Fibroblast of peridontal ligament (primary cell): ENCODE measurements around the gene BAIAP2.

Experiments
- DNase-seq: peaks from one replicate; pipeline ENCODE4 v3.0.0-alpha.2; 2010; ENCODE audit errors: extremely low read depth

BAIAP2 gene

DNA sequence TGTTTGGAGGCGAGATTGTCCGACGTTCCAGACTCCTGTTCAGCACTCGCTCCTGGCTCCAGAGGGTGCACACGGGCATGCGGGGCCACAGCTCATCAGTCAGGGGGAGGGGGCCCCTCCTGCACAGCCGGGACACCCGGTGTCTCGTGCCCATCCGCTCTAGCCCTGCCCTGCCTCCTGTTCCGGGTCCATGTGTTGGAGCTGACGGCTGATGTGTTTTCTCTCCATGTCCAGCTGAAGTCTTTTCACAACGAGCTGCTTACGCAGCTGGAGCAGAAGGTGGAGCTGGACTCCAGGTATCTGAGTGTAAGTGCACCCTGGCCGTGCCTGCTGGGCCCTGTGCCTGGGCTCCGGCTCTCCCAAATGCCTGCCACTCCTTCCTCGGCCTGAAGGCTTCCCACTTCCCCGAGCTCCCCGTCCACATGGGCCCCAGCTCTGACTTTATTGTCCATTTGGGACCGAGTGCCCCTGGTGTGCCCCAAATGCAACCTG, 50.5 kb downstream of the BAIAP2 start:
- DNase-seq: no peak

GRCh38 chr17:81086789-81087551, 52.0 kb downstream of the BAIAP2 start:
- no peak for DNase-seq

- no peak for DNase-seq
Observed at GRCh38 chr17:81090361-81091136, 55.6 kb downstream of the BAIAP2 start.

DNA sequence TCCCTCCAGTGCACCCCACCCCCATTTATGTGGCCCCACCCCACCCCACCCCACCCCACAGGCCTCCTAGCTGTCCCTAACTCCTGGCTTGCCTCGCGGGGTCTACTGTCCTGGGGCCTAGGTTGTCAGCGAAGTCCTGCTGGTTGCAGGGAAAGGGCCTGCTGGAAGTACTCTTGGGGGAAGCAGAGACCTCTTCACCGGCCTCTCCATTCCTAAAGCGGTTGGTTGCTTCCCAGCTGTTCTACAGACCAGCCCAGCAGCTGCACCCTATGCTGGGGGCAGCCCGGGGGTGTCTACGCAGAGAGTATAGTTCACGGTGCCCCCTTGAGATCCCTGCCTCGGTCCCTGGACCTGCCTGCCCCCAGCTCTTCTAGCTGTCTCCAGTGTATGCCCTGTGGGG, 56.2 kb downstream of the BAIAP2 start:
- no peak for DNase-seq

- DNase-seq: no peak
Observed at GRCh38 chr17:81091774-81092517, 57.0 kb downstream of the BAIAP2 start.

- DNase-seq: no peak
Observed at GRCh38 chr17:81092518-81093095, 57.7 kb downstream of the BAIAP2 start.

- DNase-seq: no peak
Observed at GRCh38 chr17:81093619-81094508, 58.9 kb downstream of the BAIAP2 start.

GRCh38 chr17:81094509-81095382, 59.8 kb downstream of the BAIAP2 start:
- DNase-seq: peak; percentile 99

GRCh38 chr17:81095383-81095762, 60.4 kb downstream of the BAIAP2 start:
- no peak for DNase-seq

- no peak for DNase-seq
Observed at GRCh38 chr17:81096741-81097133, 61.8 kb downstream of the BAIAP2 start.

- DNase-seq: peak; percentile 80
Observed at GRCh38 chr17:81097134-81097942, 62.4 kb downstream of the BAIAP2 start.

GRCh38 chr17:81097943-81098308, 63.0 kb downstream of the BAIAP2 start:
- DNase-seq: no peak

DNA sequence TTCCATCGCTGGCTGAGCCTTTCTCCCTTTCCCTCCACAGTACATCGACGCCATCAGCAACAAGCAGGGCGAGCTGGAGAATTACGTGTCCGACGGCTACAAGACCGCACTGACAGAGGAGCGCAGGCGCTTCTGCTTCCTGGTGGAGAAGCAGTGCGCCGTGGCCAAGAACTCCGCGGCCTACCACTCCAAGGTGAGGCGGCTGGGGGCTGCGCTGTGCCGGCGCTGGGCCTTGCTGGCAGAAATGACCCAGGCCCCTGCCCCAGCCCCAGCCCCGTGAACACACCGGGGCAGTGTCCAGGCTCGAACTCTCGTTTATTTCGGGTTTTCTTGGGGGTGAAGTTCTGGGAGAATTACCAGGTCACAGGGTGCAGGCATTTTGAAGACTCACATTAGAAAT, 64.9 kb downstream of the BAIAP2 start:
- no peak for DNase-seq

- DNase-seq: no peak
Observed at GRCh38 chr17:81100668-81101067, 65.7 kb downstream of the BAIAP2 start.

GRCh38 chr17:81101614-81102306, 66.8 kb downstream of the BAIAP2 start:
- peak; percentile 65 for DNase-seq

GRCh38 chr17:81102352-81102751, 67.4 kb downstream of the BAIAP2 start:
- DNase-seq: no peak

GRCh38 chr17:81102869-81103268, 67.9 kb downstream of the BAIAP2 start:
- DNase-seq: no peak

DNA sequence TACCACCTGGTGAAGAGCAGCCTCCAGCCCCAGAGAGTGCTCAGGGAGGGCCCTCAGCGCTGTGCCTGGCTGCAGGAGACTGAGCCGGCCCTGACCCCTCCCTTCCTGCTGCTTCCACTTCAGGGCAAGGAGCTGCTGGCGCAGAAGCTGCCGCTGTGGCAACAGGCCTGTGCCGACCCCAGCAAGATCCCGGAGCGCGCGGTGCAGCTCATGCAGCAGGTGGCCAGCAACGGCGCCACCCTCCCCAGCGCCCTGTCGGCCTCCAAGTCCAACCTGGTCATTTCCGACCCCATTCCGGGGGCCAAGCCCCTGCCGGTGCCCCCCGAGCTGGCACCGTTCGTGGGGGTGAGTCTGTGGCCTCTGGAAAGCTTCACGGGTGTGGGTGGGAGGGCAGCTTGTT, 68.4 kb downstream of the BAIAP2 start:
- DNase-seq: no peak

- no peak for DNase-seq
Observed at GRCh38 chr17:81106716-81107115, 71.8 kb downstream of the BAIAP2 start.
